Coronary artery (tissue), 2 donors: ENCODE results near the gene FHIP1A.

ENCODE experiments used
- DNase-seq: peaks from one replicate; pipeline ENCODE4 v3.0.0-alpha.2; 2017; ENCODE audit warnings: low spot score
- H3K27ac ChIP-seq, 2 donors: fragments of 200-600 bp; sonication (generic); one replicate each; pipeline ENCODE4 v1.5.1; 2016 to 2019
- H3K4me3 ChIP-seq: fragments of 200-600 bp; sonication (generic); 2 replicates; pipeline ENCODE4 v1.5.1; 2016; ENCODE audit warnings: mild to moderate bottlenecking, moderate library complexity
- TF ChIP-seq, protein P1 (sequence below): fragments of 200-600 bp; sonication (generic); IDR thresholded peaks from one replicate; pipeline ENCODE4 v1.5.1; 2019; ENCODE audit warnings: antibody characterized with exemption

Gene FHIP1A

DNA sequence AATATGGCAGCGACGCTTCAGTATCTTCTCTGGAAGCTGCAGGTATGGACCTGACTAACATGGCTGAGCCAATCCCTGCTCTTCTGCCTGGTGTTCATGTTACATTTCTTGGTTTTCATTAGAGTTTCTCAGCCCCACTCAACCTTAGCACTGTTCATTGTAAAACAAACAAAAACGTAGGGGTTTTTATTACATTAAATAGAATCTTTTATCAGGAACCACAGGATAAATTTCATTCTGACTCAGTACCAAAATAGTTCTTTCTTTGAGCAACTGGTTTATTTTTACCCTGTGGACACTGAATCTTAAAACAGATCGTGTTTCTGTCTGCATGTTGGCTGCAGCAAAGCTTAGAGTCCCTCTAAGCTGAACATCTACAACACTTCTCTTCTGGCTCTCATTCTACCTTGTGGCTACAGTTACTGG is 27.1 kb downstream of the FHIP1A start:
- Histone ChIP-seq H3K27ac (no peak overlapping the region), H3K4me3 (no peak overlapping the region)
- TF ChIP-seq, protein P1, sequence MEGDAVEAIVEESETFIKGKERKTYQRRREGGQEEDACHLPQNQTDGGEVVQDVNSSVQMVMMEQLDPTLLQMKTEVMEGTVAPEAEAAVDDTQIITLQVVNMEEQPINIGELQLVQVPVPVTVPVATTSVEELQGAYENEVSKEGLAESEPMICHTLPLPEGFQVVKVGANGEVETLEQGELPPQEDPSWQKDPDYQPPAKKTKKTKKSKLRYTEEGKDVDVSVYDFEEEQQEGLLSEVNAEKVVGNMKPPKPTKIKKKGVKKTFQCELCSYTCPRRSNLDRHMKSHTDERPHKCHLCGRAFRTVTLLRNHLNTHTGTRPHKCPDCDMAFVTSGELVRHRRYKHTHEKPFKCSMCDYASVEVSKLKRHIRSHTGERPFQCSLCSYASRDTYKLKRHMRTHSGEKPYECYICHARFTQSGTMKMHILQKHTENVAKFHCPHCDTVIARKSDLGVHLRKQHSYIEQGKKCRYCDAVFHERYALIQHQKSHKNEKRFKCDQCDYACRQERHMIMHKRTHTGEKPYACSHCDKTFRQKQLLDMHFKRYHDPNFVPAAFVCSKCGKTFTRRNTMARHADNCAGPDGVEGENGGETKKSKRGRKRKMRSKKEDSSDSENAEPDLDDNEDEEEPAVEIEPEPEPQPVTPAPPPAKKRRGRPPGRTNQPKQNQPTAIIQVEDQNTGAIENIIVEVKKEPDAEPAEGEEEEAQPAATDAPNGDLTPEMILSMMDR = no peak
- no peak for DNase-seq

GRCh38 chr4:151437505-151437904 is 28.5 kb downstream of the FHIP1A start:
- TF ChIP-seq, protein P1 = no peak
- Histone ChIP-seq H3K27ac (no peak overlapping the region), H3K4me3 (no peak overlapping the region)
- DNase-seq = no peak

- DNase-seq = no peak
- Histone ChIP-seq H3K27ac (no peak overlapping the region), H3K4me3 (no peak overlapping the region)
- TF ChIP-seq, protein P1 = no peak
These were observed 29.2 kb downstream of the FHIP1A start for GRCh38 chr4:151438154-151438553.

DNA sequence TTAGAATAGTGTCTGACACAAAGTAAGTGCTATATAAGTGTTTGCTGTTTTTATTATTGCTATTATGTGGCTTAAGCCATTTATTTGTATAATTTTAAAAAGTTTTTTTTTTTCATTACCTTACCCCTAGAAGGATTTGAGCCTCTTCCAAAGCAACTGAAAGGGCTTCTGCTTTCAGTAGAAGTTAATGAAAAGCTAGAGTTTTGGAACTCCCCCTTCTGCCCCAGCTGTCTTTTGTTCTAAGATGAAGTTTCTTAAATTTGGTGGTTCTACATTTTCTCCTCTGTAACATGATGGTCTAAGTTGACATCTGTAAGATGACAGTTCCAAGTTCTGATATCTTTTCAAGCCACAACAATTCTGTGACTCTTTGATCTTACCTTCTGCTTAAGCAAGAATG is 30.3 kb downstream of the FHIP1A start:
- H3K27ac ChIP-seq = no peak overlapping the region
- no peak overlapping the region for H3K4me3 ChIP-seq
- DNase-seq = no peak
- TF ChIP-seq, protein P1 = no peak

- TF ChIP-seq, protein P1 = no peak
- DNase-seq = no peak
- Histone ChIP-seq H3K27ac (no peak overlapping the region), H3K4me3 (no peak overlapping the region)
These were observed 33.0 kb downstream of the FHIP1A start for GRCh38 chr4:151442002-151442401.

DNA sequence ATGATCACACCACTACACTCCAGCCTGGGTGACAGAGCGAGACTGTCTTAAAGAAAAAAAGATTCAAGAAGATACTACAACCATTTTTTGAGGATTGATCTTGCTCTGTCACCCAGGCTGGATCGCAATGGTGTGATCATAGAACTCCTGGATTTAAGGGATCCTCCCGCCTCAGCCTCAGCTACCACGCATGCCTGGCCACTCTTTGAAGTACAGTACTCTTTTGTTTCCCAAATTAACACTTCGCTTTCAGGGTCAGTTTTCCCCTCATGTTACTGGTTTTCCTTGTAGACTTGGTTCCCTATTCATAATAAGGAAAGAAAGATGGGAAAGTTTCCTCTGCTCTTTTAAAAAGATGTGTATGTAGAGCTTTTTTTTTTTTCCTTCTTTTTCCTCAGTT is 34.3 kb downstream of the FHIP1A start:
- DNase-seq = no peak
- H3K27ac ChIP-seq = no peak overlapping the region
- no peak overlapping the region for H3K4me3 ChIP-seq
- TF ChIP-seq, protein P1 = no peak

DNA sequence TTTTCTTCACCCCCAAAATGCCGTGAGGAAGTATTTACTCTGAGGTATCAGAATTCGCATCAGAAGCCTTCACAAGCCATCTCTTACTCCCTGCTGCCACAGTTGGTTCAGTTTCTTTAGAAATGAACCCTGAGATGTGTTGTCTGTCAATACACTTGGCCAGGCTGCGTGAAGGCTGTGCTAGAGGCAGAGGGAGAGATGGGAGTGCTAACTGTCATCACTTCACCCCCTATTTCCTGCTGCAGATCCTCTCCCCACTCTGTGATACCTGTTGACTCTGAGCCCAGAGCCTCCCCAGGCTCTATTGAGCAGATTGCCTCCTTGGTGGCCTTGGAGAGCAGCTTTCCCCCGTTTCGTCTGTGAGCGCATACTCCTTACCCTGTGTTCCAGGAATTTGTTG is 34.8 kb downstream of the FHIP1A start:
- Histone ChIP-seq H3K27ac (no peak overlapping the region), H3K4me3 (no peak overlapping the region)
- DNase-seq = no peak
- TF ChIP-seq, protein P1 = no peak
